OCI-LY3 (cell line): ENCODE results near the gene SLC25A21.

ENCODE experiments used
- H2AFZ ChIP-seq: fragments of 200-600, 300-600 bp; shearing (Covaris generic); 2 replicates; pipeline ENCODE4 v1.6.0; 2014; ENCODE audit warnings: antibody characterized with exemption, low read depth, low read length
- H3K27ac ChIP-seq: fragments of 200-600, 300-600 bp; sonication (generic); 2 replicates; pipeline ENCODE4 v1.5.1; 2014; ENCODE audit warnings: mild to moderate bottlenecking, low read length, moderate library complexity, mixed read lengths
- H3K27me3 ChIP-seq: fragments of 200-600, 300-600 bp; sonication (generic); 2 replicates; pipeline ENCODE4 v1.6.1; 2014; ENCODE audit warnings: low read depth, low read length, mixed read lengths
- H3K36me3 ChIP-seq: fragments of 200-600, 300-600 bp; sonication (generic); replicated peaks from 2 replicates; pipeline ENCODE3; 2014; ENCODE audit warnings: low read depth, low read length, mixed read lengths
- H3K4me1 ChIP-seq: fragments of 300-600, 200-600 bp; sonication (generic); 2 replicates; pipeline ENCODE4 v1.6.1; 2014; ENCODE audit warnings: low read length, mixed read lengths
- H3K4me2 ChIP-seq: fragments of 200-600, 300-600 bp; sonication (generic); 2 replicates; pipeline ENCODE4 v1.6.1; 2014; ENCODE audit warnings: low read length, mixed read lengths
- H3K4me3 ChIP-seq: fragments of 300-600, 200-600 bp; sonication (generic); 2 replicates; pipeline ENCODE4 v1.5.1; 2014; ENCODE audit warnings: antibody characterized with exemption, mild to moderate bottlenecking, low read length, moderate library complexity
- H3K79me2 ChIP-seq: fragments of 300-600, 200-600 bp; shearing (Covaris generic); 2 replicates; pipeline ENCODE4 v1.6.1; 2014; ENCODE audit warnings: mild to moderate bottlenecking, low read length, mixed read lengths
- H3K9ac ChIP-seq: fragments of 300-600, 200-600 bp; shearing (Covaris generic); 2 replicates; pipeline ENCODE4 v1.6.0; 2014; ENCODE audit warnings: mild to moderate bottlenecking, low read length, moderate library complexity
- H3K9me3 ChIP-seq: fragments of 200-600, 300-600 bp; shearing (Covaris generic); 2 replicates; pipeline ENCODE4 v1.6.1; 2014; ENCODE audit warnings: low read length, mixed read lengths; ENCODE audit not compliant: insufficient read depth
- H4K20me1 ChIP-seq: fragments of 200-600, 300-600 bp; sonication (generic); 2 replicates; pipeline ENCODE4 v1.6.1; 2016; ENCODE audit warnings: low read length, mixed read lengths; ENCODE audit not compliant: insufficient read depth
- EZH2phosphoT487 ChIP-seq: fragments of 200-600 bp; shearing (Covaris generic); IDR thresholded peaks from 2 replicates; pipeline ENCODE4 v1.6.1; 2018; ENCODE audit warnings: antibody characterized with exemption, mixed run types, low read depth
- TF ChIP-seq, protein P1 (sequence below): fragments of 200-600, 300-600 bp; sonication (generic); IDR thresholded peaks from 2 replicates; pipeline ENCODE4 v1.5.1; 2014; ENCODE audit warnings: antibody characterized with exemption, low read length, low read depth

SLC25A21 gene

DNA sequence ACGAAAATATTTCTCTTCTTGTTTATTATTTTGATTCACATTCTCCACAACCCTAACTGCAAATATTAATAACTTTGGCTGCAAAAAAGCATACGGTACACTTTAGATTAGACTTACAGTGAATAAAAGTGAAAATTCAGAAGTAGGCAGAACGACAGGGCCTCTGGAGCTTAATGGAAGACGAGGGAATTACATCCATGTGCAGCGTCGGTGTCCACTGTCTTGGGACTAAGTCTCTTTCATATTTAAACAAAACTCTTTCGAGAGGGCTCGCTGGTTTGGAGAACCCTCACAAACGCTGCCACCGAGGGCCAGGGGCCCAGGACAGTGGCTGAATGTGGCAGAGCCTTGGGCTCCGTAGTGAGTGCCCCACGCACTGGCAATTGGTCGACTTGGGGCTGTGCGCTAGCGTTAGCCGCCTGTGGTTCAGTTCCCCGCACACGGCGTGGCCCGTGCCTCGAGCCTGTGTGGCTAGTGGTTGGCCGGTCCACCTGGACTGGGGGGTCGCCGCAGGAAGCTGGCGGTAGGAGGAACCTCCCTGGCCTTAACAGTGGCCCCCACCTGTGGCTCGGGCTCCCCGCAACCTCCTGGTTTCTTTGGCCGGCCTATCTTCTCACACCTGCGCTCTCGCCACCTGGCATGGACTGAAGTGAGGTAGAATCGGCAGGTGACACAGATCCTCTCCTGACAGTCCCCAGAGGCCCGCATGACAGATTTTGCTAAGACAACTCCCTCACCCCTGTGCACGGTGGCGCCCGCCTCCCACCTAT is 511.5 kb downstream of the SLC25A21 start:
- Histone ChIP-seq H3K4me2 (peak overlapping the region; percentile 60; the same call in 1 of the 2 replicates), H4K20me1 (no peaks in the 10 kb centered on the region), H3K36me3 (no peaks in the 10 kb centered on the region), H3K4me3 (no peak overlapping the region), H3K9ac (no peak overlapping the region), H3K27me3 (no peaks in the 10 kb centered on the region), H3K4me1 (peaks cover 12% of the 10 kb centered on the region), H3K27ac (no peak overlapping the region), H3K9me3 (no peaks in the 10 kb centered on the region), H3K79me2 (no peaks in the 10 kb centered on the region), H2AFZ (no peak overlapping the region)
- TF ChIP-seq, protein P1, sequence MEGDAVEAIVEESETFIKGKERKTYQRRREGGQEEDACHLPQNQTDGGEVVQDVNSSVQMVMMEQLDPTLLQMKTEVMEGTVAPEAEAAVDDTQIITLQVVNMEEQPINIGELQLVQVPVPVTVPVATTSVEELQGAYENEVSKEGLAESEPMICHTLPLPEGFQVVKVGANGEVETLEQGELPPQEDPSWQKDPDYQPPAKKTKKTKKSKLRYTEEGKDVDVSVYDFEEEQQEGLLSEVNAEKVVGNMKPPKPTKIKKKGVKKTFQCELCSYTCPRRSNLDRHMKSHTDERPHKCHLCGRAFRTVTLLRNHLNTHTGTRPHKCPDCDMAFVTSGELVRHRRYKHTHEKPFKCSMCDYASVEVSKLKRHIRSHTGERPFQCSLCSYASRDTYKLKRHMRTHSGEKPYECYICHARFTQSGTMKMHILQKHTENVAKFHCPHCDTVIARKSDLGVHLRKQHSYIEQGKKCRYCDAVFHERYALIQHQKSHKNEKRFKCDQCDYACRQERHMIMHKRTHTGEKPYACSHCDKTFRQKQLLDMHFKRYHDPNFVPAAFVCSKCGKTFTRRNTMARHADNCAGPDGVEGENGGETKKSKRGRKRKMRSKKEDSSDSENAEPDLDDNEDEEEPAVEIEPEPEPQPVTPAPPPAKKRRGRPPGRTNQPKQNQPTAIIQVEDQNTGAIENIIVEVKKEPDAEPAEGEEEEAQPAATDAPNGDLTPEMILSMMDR: no peak
- no peak for TF ChIP-seq EZH2phosphoT487

- no peaks in the 10 kb centered on the region for H4K20me1 ChIP-seq
- H3K9ac ChIP-seq: no peak overlapping the region
- H2AFZ ChIP-seq: no peak overlapping the region
These were observed 512.3 kb downstream of the SLC25A21 start for GRCh38 chr14:36659822-36660735.

GRCh38 chr14:36659010-36659821 is 513.2 kb downstream of the SLC25A21 start:
- no peaks in the 10 kb centered on the region for H4K20me1 ChIP-seq
- no peaks in the 10 kb centered on the region for H3K79me2 ChIP-seq
- H3K36me3 ChIP-seq: no peaks in the 10 kb centered on the region
- peaks cover 12% of the 10 kb centered on the region for H3K4me1 ChIP-seq
- no peak overlapping the region for H3K9ac ChIP-seq
- no peaks in the 10 kb centered on the region for H3K9me3 ChIP-seq
- no peaks in the 10 kb centered on the region for H3K27me3 ChIP-seq
- TF ChIP-seq, protein P1: no peak
- no peak for TF ChIP-seq EZH2phosphoT487
- H3K4me3 ChIP-seq: no peak overlapping the region
- no peak overlapping the region for H3K27ac ChIP-seq
- H2AFZ ChIP-seq: no peak overlapping the region
- no peak overlapping the region for H3K4me2 ChIP-seq

More at GRCh38 chr14:36659822-36660735, 512.3 kb downstream of the SLC25A21 start:
- Histone ChIP-seq H3K79me2 (no peaks in the 10 kb centered on the region), H3K27ac (no peak overlapping the region), H3K4me2 (peak overlapping the region; percentile 60), H3K4me1 (peaks cover 12% of the 10 kb centered on the region), H3K4me3 (0 out of 2 replicates have a peak overlapping the region, but pooled peaks have one; percentile 7), H3K27me3 (no peaks in the 10 kb centered on the region), H3K9me3 (no peaks in the 10 kb centered on the region), H3K36me3 (no peaks in the 10 kb centered on the region)
- TF ChIP-seq, protein P1: no peak
- TF ChIP-seq EZH2phosphoT487: no peak
